ENCODE results near the gene MCMBP.
"Not testable (repeated sequence)": the region's sequence is repeated elsewhere in the genome, so short reads cannot be mapped to it uniquely, and the experiment has no call there.

The MCMBP gene, protein sequence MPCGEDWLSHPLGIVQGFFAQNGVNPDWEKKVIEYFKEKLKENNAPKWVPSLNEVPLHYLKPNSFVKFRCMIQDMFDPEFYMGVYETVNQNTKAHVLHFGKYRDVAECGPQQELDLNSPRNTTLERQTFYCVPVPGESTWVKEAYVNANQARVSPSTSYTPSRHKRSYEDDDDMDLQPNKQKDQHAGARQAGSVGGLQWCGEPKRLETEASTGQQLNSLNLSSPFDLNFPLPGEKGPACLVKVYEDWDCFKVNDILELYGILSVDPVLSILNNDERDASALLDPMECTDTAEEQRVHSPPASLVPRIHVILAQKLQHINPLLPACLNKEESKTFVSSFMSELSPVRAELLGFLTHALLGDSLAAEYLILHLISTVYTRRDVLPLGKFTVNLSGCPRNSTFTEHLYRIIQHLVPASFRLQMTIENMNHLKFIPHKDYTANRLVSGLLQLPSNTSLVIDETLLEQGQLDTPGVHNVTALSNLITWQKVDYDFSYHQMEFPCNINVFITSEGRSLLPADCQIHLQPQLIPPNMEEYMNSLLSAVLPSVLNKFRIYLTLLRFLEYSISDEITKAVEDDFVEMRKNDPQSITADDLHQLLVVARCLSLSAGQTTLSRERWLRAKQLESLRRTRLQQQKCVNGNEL

DNA sequence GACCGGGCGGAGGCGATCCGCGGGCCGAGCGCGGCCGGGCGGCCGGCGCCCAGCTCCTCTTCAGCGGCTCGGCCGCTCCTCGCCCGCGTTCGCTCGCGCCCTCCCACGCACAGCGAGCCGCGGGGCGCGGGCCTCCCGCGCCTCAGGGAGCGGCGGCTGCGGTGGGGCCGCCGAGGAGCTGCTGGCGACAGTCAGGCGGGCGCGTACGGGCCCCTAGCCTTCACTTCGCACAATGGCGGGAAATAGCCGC lies at the start of gene MCMBP:
Gene MCMBP (minus strand): TSS at position 234 of the 250 bp plus-strand sequence. CDS start 259 bp downstream, outside the sequence.
- DNase-seq (ENCODE audit: low spot score) = no peak

DNA sequence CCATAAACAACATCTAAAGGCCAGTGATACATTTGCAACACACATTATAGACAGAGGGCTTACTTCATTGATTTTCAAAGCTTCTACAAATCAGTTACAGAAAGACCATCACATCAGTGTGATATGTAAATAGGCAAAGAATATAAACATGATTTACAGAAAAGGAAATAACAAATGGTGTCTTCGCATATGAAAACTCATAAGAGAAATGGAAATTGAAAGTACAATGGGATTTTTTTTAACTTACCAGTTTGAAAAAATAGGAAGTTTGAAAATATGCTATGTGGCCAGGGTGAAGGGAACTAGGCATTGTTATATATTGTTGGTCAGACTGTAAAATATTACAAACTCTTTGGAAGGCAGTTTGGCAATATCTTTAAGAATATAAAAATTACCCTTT lies 47.2 kb upstream of the MCMBP start:
- DNase-seq (ENCODE audit: low spot score) = no peak

DNA sequence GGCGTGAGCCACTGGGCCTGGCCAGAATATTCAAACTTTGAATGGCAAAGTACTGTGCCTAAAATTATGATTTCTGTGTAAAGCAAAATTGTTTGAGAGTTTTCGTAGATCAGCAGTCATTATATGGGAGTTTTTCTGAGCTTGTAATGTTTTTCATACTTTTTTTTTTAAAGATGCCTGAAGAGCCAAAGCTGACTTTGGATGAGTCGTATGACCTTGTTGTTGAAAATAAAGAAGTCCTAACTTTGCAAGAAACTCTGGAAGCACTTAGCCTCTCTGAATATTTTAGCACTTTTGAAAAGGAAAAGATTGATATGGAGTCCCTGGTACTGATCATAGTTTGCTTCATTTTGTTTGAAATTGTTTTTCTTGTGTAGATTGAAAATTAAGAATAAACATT lies 46.6 kb upstream of the MCMBP start:
- no peak for DNase-seq (ENCODE audit: low spot score)

DNA sequence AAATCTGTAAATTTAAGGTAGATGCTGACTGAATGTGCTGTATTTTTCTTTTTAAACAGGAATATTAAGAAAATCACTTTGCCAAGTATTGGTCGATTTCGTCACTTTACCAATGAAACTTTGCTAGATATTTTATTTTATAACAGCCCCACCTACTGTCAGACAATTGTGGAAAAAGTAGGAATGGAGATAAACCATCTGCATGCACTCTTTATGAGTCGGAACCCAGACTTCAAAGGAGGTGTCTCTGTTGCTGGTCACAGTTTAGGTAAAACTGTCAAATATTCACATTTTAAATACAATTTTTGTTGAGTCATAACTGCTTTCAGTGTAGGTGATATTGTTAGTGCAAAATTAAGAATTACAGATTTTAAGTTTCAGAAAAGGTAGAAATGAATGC lies 45.1 kb upstream of the MCMBP start:
- DNase-seq (ENCODE audit: low spot score) = no peak

DNA sequence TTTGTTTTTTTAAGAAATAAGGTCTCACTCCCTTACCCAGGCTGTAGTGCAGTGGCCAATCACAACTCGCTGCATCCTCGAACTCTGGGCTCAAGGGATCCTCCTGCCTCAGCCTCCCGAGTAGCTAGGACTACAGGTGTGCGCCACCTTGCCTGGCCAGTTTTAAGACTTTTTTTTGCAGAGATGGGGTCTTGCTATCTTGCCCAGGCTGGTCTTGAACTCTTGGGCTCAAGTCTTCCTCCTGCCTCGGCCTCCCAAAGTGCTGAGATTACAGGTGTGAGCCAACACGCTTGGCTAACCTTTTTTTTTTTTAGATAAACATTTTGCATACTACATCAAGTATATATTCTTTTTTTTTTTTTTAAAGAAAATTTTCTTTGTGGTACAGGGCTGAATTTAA lies 38.0 kb upstream of the MCMBP start:
- no peak for DNase-seq (ENCODE audit: low spot score)

DNA sequence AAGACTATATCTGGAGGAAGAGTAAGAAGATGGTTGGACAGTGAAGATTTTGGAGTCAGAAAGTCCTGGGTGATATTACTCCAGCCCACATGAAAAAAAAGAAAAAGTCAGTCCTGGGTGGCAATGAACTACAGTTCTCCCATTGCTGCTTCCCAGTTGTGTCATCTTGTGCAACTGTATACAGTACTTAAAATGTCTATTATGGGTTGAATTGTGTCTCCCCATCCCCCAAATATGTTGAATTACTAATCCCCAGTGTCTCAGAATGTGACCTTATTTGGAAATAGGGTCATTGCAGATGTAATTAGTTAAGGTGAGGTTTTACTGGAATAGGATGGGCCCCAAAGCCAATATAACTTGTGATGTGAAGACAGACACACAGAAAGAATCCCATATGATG lies 35.5 kb upstream of the MCMBP start:
- DNase-seq (ENCODE audit: low spot score) = no peak

DNA sequence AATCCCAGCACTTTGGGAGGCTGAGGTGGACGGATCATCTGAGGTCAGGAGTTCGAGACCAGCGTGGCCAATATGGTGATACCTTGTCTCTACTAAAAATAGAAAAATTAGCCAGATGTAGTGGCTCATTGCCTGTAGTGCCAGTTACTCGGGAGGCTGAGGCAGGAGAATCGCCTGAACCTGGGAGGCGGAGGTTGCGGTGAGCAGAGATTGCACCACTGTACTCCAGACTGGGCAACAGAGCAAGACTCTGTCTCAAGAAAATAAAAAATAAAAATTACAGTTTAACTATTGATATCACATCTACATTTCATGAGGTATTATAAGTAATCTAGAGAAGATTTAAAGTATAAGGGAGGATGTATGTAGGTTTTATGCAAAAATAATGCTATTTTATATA lies 35.1 kb upstream of the MCMBP start:
- DNase-seq (ENCODE audit: low spot score) = not testable (repeated sequence)

DNA sequence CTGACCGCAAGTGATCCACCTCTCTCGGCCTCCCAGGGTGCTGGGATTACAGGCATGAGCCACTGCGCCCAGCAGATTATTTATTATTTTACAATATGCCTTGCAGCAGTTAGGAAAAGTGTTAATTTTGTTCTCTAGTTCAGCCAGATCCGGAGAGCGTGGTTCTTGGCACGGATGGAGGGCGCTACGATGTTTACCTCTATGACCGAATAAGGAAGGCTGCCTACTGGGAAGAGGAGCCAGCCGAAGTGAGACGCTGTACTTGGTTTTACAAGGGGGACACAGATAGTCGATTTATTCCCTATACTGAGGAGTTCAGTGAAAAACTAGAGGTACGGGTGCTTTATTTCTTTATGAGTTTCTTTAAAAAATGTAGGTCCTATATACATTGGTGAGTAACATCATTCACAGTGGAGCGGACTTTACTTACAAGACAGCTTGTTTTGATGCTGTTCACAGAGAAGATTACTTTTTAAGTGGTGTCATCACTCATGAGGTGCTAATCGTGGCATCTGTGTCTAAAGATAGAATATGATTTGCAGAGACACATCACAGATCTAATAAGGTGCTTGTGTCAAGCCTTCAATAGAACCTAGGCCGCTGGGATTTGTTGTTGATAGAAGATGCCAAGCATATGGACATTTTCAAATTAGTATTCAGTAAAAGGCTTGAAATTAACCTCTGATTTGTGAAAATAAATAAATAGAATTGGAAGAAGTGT lies 31.5 kb upstream of the MCMBP start:
- DNase-seq (ENCODE audit: low spot score) = no peak

DNA sequence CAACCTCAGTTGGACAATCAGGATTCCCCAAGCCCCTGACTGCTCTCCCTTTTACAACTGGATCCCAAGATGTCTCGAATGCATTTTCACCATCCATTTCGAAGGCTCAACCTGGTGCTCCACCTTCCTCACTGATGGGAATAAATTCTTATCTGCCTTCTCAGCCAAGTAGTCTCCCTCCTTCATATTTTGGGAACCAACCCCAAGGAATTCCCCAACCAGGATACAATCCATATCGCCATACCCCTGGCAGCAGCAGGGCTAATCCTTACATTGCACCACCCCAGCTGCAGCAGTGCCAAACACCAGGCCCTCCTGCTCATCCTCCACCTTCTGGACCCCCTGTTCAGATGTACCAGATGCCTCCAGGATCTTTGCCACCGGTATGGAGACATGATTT lies 25.9 kb upstream of the MCMBP start:
- DNase-seq (ENCODE audit: low spot score) = no peak

DNA sequence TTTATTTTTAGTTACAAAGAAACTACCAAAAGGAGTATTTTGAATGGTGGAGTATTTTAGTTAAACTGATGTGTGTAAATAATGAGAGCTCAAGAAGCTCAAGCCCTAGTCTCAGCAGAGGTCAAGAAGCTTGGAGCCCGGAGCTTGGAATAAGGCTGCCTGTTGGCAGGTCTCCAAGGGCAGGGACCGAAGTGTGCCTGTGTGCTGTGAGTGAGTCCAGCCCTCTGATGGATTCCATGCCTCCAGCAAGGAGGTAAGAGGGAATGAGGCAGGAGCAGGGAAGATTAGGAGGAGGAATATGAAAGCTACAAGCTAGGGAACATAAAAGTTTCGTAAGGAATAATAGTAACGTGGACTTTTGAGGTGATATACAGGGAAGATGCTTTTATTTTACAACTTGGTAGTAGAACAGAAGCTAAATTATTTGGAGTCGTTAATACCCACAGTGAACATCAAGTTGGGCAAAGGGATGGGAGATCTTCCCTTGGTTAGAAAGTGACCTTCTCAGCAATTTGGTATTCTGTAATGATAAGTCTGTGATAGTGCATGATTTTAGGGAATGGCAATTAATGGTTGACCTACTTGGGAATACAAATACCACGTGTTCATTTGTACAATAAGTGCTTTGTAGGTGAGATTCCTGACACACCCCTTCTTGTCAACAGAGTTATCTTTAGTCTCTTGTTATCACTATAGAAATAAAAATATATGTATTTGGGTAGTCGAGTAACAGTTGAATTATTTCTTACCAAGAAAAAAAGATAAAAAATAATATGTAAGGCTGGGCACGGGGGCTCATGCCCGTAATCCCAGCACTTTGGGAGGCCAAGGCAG lies 24.5 kb upstream of the MCMBP start:
- peak; percentile 41 for DNase-seq (ENCODE audit: low spot score)

DNA sequence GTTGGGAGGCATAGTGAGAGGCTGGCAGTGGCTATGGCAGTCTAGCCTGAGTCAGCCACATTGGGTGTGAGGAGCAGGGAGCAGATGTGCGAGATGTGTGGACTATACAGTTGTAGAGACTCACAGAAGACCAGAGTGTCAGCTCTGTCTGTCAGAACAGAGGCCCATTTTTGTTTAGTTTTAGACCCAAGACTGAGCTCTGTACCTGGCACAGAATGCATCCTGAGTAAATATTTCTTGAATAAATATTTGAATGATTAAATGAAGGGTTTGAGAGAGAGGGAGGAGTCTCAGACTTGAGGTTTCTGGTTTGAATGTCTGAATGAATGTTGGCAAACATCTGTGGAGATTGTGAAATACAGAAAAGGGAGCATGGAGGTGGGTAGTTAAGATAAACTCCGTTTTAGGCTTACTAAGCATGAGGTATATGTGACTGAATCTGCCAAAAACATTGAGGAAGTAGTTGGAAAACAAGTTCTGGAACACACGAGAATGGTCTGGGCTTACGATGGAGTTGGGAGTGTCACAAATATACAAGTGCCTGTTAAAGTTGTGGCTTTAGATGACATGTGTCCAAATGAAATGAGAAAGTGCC lies 23.5 kb upstream of the MCMBP start:
- peak; percentile 57 for DNase-seq (ENCODE audit: low spot score)

DNA sequence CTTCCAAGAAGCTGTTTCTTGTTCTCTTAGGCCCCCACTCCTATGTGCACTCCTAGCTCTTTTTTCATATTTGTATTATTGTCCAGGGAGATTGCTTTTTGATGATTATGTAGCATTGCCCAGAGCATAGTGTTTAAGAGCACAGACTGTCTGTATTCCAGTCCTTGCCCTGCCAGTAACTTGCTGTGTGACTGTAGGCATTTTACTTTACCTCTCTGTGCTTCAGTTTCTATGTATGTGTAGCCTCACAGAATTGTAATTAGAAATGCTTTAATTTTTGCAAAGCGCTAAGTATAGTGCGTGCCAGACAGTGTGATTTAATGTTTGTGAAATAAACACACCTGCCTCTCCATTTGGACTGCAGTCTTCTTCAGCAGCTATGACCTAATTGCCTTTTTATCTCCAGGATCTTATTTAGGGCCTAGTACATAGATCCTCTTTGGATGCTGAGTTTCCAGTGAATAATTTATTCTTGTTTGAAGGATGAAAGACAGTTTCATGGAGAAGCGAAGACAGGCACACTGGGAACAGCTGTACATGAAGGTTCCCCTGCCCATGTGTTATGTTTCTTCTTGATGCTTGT lies 21.3 kb upstream of the MCMBP start:
- DNase-seq (ENCODE audit: low spot score) = no peak

DNA sequence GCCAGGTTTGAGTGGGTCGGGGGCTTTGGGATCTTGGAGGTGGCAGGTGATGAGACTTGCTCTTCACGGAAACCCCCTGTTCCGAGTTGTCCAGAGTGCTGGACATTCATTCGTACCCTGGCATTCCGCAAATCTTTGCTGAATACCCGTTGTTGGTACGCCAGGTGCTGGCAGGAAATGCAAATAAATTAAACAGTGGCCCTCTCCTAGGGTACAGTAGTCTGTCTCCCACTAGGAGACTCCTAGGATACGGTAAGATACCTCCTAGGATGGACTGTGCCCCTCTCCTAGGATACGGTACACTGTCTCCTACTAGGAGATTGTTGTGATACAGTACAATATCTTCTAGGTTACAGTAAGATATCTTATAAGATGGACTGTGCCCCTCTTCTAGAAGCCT lies 20.4 kb upstream of the MCMBP start:
- peak; percentile 21 for DNase-seq (ENCODE audit: low spot score)

DNA sequence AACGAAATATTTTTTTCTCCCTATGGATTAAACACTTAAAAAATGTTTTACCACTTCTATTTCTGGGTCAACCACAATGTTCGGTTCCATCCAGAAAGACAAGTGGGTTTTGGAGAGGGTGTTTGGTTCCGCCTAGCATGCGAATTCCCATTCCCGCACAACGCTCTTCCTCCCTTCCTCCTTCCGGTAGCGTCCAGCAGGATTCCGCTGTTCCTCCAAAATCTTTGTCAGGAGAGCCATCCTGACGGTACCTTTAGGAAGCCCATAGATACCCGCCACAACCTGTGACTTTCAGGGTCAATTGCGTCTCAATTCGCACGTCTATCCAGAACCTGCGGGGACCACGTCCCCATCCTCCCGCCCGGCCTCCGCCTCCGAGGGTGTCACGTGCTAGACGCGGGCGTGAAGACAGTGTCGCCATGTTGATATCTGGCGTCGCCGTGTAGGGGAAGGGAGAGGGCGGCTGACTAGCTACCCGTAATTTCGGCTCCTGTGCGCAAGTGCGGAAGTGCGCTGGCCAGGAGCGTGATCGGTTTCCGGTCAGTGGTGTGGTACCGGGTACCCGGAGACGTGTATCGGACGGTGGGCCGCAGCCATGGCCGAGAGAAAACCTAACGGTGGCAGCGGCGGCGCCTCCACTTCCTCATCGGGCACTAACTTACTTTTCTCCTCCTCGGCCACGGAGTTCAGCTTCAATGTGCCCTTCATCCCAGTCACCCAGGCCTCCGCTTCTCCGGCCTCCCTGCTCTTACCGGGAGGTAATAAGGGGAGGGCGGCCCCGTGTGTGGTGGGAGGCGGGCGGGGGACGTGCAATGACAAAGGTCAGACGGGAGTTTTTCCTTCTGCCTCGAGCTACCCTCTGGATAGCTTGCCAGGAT lies 19.8 kb upstream of the MCMBP start, which contains the start of gene SEC23IP:
Gene SEC23IP (plus strand): TSS at position 543 of the 878 bp plus-strand sequence. CDS start 53 bp downstream, at position 596.
- peak; percentile 89 for DNase-seq (ENCODE audit: low spot score)

DNA sequence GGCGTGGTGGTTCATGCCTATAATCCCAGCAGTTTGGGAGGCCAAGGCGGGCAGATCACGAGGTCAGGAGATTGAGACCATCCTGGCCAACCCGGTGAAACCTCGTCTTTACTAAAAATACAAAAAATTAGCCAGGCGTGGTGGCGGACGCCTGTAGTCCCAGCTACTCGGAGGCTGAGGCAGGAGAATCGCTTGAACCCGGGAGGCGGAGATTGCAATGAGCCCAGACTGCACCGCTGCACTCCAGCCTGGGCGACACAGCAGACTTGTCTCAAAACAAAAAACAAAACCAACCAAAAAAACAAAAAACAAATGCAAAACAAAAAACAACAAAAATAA lies 19.2 kb upstream of the MCMBP start:
- not testable (repeated sequence) for DNase-seq (ENCODE audit: low spot score)

DNA sequence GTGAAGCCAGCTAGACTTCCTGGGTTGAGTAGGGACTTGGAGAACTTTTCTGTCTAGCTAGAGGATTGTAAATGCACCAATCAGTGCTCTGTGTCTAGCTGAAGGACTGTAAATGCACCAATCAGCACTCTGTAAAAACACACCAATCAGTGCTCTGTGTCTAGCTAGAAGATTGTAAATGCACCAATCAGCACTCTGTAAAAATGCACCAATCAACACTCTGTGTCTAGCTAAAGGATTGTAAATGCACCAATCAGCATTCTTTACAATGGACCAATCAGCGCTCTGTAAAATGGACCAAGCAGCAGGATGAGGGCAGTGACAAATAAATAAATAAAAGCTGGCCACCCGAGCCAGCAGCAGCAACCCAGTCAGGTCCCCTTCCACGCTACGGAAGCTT lies 17.7 kb upstream of the MCMBP start:
- DNase-seq (ENCODE audit: low spot score) = not testable (repeated sequence)

DNA sequence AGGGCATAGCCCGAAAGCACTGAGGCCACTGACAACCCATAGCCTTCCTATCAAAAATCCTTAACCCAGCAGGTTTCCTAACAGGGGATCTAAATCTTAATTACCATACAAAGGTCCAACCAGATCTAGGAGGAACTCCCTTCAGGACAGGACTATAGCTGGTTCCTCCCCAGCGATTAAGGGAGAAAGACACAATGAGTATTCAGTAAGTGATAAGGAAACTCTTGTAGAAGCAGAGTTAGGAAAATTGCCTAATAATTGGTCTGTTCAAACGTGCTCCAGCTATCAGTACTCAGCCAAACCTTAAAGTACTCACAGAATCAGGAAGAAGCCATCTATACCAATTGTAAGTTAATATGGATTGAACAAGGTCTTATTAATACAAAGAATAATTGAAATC lies 16.6 kb upstream of the MCMBP start:
- not testable (repeated sequence) for DNase-seq (ENCODE audit: low spot score)

DNA sequence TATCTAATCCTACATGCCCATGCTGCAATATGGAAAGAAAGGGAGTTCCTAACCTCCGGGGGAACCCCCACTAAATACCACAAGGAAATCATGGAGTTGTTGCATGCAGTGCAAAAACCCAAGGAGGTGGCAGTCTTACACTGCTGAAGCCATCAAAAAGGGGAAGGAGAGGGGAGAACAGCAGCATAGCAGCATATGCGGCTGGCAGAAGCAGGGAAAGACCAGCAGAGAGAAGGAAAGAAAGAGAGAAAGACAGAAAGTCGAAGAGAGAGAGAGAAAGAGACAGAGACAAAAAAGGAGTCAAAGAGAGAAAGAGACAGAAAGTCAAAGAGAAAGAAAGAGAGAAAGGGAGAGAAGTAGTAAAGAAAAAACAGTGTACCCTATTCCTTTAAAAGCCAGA lies 16.1 kb upstream of the MCMBP start:
- not testable (repeated sequence) for DNase-seq (ENCODE audit: low spot score)

DNA sequence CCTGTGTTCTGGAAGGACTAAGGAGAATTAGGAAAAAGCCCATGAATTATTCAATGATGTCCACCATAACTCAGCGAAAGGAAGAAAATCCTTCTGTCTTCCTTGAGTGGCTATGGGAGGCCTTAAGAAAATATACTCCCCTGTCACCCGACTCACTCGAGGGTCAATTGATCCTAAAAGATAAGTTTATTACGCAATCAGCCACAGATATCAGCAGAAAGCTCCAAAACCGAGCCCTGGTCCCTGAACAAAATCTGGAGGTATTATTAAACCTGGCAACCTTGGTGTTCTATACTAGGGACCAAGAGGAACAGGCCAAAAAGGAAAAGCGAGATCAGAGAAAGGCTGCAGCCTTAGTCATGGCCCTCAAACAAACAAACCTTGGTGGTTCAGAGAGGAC lies 13.4 kb upstream of the MCMBP start:
- DNase-seq (ENCODE audit: low spot score) = not testable (repeated sequence)

DNA sequence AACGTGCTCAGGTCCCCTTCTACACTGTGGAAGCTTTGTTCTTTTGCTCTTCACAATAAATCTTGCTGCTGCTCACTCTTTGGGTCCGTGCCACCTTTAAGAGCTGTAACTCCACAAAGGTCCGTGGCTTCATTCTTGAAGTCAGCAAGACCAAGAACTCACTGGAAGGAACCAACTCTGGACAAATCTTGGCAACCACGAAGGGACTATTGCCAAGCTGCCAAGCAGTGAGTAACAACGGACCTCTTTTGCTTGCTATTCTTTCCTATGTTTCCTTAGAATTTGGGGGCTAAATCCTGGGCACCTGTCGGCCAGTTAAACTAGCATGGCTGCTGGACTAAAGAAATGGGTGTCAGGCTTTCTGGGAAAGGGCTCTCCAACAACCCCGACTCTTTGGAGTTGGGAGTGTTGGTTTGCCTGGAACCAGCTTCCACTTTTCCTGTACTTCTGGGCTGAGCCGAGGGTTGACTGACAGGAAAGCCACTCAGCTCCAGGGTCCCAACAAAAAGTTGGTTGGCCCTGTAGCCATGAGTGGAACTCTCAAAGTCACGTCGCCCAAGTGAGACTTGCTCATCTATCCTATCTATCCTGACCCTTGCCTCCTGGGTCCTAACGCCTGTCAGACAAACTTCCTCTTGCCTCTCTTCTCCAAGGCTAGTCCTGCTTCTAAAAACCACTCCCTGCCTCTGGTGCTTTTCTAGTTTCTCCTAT lies 11.4 kb upstream of the MCMBP start:
- DNase-seq (ENCODE audit: low spot score) = not testable (repeated sequence)

Data from hematopoietic multipotent progenitor cell treated with erythropoietin and hydrocortisone succinate and interleukin-3 and kit ligand, for 17 days (in vitro differentiated cells).